ENCODE results near the gene USP14.

Gene USP14

DNA sequence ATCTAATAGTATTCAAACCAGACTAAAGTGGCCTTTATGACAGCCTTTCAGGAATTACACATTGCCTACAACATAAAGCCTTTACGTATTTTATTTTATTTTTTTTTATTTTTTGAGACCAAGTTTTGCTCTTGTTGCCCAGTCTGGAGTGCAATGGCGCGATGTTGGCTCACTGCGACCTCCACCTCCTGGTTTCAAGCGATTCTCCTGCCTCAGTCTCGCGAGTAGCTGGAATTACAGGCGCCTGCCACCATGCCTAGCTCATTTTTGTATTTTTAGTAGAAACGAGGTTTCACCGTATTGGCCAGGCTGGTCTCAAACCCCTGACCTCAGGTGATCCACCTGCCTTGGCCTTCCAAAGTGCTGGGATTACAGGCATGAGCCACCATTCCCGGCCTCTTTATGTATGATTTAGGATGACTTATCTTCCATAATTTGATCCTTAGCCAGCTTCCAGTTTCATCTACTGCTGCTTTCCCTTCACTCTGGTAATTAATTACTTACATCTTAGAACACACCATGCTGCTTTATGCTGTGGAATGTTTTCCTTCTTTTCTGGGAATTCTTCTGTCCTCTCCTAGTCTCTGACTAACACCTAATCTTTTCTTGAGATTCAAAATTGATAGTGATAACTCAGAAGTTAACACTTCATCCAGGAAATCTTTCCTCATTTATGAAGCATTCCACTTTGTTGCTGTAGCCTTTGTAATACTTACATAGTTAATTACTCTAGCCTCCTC is 2.6 kb downstream of the USP14 start:
- DNase-seq, result no peak

DNA sequence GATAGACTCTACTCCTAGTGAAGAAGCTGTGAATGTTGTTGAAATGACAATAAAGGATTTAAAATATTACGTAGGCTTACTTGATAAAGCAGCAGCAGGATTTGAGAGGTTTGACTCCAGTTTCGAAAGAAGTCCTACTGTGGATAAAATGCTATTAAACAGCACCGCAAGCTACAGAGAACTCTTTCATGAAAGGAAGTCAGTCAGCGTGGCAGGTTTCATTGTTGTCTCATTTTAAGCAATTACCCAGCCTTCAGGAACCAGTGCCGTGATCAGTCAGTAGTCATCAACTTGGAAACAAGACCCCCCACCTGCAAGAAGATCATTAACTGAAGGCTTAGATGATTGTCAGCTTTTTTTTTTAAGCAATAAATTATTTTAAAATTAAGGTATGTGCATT is 14.0 kb downstream of the USP14 start:
- DNase-seq, result no peak

DNA sequence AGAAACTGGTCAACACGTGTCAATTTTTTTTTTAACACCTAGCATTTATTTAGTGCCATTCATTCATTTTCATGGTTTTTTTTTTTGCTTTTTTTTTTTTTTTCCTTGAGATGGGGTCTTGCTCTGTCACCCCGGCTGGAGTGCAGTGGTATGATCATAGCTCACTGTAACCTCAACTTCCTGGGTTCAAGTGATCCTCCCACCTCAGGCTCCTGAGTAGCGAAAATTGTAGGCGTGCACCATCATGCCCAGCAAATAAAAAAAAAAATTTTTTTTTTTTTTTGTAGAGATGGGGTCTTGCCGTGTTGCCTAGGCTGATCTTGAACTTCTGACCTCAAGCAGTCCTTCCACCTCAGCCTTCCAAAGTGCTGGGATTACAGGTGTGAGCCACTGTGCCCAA is 21.1 kb downstream of the USP14 start:
- no peak for DNase-seq

DNA sequence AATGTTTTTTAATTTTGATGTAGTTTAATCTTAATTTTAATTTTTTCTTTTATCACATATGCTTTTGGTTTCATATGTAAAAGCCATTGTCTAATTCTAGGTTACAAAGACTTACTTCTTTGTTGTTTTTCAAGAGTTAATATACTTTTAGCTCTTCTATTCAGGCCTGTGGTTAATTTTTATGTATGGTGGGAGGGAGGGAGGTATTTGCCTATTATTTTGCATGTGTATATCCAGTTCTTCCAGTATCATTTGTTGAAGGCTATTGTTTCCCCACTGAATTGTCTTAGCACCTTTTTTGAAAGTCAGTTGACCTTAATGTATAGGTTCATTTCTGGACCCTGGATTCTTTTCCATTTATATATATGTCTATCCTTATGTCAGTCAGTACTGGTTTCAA is 23.4 kb downstream of the USP14 start:
- no peak for DNase-seq

DNA sequence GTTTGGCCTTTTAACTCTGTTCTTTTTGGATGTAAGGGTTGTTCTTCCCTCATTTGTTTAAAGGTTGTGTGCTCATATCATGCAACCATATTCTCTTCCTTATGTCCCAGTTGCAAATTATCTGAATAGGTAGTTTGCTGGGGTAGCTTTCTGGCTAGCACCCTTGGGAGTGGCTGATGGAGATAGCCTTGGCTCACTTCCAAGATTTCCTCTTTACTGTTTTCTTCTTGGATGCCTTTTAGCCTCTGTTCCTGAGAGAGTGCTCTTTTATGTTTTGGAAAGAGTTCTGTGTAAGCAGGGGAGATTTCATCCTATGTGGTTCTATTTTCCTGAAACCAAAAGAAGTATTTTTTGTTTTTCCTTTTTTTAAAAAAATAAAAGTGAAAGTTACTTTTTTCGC is 25.4 kb downstream of the USP14 start:
- DNase-seq, result no peak

DNA sequence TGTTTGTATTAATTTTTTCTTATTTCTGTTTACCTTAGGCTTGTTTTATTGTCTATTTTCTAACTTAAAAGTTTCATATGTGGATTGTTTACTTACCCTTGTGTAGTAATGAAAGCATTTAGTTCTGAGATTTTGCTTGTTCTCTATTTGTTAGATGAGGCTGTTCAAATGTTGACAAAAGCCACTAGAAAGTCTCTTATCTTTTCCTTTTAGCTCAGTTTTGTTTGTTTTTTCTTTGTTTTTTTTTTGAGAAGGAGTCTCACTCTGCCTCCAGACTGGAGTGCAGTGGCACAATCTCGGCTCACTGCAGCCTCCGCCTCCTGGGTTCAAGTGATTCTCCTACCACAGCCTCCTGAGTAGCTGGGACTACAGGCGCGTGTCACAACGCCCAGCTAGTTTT is 30.9 kb downstream of the USP14 start:
- no peak for DNase-seq

DNA sequence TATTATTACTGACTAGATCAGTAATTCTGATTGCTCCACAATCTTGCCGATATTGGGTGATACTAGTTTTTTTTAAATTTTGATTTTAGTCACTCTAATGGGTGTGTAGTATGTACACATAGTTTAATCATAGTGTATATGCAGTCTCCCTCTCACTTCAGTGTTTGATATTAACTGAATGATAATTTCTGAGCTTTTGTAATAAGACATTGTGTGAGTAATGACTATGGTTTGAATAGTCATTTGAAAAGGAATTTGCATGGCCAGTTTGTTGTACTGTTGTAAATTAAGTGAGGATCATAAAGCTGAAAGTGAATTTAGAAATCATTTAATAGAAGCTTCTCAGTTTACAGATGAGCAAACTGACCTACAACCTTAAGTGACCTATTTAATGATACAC is 33.4 kb downstream of the USP14 start:
- DNase-seq, result no peak

DNA sequence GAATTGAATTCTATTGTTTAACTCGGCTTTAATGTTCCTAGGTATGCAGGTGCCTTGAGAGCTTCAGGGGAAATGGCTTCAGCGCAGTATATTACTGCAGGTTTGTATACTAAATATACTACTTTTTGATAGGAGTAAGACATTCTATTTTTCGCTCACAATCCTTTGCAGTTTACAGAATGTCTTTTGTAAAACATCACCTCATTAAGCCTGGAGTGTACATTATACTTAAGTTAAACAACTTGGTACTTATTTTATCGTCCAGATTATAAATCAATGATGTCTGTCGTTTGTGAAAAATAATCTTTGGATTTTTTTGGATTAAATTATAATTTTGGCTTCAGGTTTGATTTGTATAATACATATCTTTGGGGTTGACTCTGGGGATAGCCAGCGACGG is 34.4 kb downstream of the USP14 start:
- no peak for DNase-seq

DNA sequence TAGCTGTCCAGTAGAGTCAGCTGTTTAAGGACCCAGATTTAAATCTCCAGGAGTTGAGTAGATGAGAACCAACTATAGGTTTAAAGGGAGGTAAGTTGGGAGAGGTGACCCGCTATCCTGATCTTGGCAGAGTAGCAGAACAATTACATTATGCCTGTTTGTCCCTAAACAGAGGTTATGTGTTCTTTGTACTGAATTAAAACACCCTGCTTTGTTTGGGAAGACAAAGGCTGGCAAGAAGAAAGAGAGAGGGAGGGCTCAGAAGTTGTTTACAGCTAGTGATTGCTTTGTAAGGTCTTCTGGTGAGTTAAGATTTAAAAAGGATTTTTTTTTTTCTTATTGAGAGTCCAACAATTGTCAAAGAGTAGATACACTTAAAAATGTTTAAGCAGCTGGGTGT is 37.3 kb downstream of the USP14 start:
- no peak for DNase-seq

DNA sequence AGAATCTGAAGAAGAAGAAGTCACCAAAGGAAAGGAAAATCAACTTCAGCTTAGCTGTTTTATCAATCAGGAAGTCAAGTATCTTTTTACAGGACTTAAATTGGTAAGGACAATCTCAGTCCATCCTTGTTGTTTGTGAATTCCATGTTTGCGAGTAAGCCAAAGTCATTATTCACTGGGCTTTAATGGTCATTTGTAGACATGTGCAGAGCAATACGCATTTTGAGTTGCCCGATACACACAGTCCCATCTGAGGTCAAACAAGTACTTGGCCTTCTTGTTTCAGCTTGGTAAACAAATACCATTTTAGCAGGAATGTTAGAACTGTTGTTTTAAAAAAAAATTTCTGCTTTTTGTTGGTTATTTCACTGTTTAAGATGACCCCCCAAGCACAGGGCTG is 40.9 kb downstream of the USP14 start:
- no peak for DNase-seq

DNA sequence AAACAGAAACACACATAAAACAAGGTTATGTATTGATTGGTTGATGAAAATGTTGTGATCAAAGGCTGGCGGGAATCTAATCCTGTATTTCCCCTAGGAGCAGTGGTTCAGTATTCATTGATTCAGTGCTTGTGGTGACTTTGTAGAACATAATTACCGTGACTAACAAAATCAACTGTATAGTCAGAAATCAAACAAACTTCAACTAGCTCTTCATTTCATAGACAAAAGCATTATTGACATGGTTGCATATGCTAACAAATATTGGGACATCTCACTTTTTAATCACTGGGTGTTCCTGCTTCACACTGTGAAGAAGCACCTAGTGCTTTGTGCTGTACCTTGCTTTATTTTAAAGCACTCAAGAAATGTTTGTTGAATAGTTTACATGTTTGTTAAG is 41.4 kb downstream of the USP14 start:
- DNase-seq, result no peak

DNA sequence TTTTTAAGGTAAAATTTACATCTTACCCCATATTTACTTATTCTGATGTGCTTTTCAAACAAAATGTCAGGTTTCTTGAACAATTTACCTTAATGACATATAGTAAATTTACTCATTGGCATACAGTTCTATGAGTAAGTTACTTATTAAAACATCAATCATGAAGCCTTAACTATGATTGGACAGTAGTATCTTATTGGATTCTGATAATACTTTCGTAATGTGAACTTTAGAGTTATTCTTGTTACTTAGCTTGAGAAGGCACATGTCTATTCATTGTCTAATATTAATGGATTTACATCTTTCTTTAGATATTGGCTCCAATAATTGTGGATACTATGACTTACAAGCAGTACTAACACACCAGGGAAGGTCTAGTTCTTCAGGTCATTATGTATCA is 51.7 kb downstream of the USP14 start:
- DNase-seq, result no peak

DNA sequence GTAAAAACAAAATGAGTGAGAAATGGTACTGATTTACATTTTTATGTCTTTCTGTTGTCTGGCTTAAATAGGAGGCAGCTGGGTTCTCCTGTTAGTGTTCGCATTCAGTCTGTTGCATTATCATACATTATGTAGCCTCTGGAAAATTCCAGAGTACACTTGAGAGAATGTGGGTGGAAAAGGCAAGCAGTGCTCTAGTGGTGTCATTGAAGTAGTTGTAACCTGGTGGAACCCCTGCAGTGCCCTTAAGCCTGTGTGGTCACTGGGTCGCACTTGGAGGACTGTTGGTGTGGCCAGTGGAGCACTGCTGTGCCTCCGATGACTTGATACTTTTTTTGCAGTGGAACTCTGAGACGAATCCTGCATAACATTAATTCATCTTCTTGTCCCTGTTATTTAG is 52.4 kb downstream of the USP14 start:
- no peak for DNase-seq

DNA sequence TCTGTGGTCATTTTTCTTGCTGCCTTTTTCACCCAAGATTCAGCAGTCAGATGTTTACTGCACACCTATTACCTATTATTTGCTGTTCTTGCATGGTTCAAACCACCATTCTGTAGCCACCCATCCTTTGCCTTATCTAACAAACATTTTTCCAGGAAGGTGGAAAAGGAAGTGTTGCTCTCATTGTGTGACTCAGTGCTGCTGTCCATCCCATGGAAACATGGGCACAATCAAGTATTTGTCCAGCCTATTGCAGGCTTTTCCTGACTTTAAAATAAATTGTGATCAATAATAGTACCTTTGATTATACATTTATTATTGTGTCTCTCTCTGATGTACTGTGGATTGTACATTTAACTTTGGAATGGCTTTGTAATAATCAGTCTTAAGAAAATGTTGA is 53.2 kb downstream of the USP14 start:
- no peak for DNase-seq

DNA sequence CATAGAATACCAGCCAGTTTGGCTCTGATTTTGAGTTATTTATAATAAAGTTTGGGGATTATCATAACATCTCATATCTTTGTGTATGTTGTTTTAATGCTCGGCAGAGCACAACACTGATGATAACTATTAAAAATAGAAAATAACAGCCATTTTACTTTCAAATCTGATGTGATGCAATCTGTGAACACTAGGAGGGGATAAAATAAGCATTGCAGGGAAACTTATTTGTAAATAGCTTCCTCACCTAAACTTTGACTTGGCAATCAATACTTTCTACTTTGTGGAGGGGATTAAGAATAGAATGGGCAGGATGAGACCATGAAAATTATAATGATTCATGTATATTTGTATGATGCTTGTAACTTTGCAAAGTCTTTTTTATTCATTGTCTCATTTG is 54.4 kb downstream of the USP14 start:
- DNase-seq, result no peak

DNA sequence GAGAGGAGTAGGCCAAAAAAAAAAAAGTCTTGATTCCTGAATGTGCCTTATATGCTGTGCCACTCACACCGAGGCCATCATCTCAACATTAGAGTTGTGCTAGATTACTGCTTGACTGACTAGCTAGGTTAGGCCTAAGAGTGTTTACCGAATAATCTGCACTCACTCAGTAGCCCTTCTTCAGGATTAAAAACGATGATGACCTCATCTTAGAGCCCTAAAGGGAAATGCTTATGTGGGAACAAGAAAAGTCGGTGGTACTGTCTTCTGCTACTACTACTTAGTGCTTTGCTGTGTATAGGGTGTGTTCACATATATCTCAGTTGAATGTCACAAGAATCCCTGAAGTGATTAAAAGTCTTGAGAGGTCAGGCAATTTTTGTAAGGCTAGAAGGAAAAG is 55.1 kb downstream of the USP14 start:
- DNase-seq, result no peak

DNA sequence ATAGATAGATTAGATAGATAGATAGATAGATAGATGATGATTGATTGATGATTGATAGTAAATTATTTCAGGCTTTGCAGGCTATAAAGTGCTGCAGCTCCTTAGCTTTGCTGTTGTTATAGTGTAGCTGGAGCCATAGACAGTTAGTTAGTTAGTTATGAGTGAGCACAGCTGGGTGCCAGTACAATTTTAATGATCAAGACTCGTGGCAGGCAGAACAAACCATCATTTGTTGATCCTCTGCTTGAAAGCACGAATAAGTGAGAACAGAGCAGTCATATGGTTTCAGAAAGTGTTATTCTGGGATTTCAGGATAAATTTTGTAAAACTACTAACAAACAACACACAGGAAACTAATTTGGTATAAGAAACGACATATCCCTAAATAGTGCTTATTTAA is 55.6 kb downstream of the USP14 start:
- DNase-seq, result no peak

DNA sequence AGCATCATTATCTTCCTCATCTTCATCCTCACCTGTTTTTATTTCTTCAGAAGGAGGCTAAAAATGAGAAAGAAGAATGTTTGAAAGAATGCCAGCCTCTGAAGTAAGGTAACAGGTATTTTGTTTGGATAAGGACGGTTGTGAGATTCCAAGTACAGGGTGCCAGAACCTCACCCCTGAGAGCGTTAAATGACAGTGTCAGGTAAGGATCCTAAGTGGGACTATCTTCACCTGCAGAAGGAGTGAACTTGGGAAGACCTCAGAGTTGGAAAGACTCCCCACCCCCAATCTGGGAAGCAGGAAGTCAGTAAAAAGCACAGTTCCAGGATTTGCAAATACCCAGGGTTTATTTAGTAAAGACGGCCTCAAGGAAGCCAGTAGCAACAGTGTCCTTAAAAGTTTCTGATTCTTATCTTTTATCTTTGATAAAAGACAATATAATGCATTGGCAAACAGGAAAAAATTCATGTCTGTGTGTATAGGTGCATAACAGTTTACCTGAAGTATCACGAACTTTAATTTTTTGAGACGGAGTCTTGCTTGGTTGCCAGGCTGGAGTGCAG is 57.2 kb downstream of the USP14 start:
- no peak for DNase-seq

DNA sequence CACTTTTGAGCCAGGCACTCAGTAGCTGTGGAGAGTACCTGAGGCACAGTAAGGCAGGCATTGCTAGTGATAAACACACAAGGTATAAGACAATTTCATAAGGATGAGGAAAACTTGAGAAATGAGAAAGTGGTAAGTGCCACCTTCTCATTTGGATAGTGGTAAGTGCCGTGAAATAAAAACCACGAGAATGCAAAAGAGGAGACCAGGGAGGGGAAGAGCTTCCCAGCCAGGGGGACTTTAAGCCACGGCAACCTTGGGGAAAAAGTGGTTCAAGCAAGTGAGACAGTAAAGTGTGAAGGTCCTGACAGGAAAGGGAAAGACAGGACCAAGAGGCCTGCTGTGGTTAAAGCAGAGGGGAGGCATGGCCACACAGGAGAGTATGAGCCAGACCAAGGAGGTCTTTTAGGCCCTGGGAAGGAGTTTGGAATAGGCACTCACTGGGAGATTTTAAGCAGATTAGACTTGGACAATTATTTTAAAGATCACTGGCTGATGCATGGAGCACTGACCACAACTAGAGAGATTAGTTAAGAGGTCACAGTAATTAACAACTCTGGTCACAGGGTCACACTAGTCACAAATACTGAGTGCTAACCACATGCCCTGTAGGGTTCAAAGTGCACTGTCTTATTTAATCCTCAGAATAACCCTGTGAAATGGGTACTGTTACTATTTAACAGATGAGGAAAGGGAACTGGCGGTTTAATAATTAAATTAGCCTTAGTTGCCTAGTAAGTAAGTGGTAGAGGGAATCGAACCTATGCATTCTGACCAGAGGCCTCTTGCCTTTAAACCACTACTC is 59.4 kb downstream of the USP14 start:
- no peak for DNase-seq

DNA sequence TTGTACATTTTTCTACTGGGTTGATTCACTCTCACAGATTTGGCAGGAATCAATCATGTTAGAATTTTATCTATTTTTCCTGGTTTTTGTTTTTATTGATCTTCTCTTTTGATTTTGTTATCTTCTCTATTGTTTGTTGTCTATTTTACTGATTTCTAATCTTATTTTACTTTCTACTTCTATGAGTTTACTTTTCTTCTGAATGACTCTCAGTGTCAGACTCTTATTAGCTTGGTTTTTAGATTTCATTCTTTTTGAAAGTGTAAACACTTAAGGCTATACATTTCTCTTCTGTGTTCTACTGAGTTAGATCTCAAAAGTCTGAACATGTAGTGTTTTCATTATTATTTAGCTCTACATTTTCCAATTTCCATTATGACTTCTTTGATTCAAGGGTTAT is 62.4 kb downstream of the USP14 start:
- no peak for DNase-seq

DNA sequence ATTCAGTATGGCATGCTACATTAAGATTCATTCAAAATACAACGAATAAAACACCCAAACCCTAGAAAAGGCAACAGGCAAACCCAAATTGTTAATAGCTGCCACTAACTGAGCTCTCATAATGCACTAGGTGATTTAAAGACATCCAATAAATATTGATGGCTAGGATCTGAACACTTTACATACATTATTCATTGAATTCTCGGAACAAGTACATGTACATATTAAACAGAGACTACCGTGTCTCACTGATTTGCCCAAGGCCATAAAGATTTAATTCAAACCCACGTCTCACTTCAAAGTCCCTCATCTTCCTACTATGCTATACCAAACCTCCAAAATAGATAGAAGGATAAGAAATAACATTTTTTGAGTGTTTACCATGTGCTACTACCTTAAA is 67.4 kb downstream of the USP14 start:
- no peak for DNase-seq

DNA sequence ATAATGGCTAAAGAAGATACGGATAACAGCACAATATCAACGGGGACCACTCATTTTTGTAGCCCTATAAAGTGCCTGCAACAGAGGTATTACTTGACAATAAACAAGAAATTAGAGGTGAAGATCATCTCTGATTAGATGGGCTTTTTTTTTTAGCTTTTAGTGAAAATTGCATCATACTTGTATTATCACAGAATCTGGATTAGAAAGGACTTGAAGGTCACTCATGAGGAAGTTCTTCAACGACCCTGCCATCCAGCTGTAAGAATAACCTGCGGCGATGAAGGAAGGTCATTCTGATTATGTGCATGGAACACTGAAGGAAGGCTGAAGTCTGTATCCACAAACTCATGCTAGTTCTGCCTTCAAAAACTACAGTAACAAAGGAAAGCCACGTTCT is 69.0 kb downstream of the USP14 start:
- DNase-seq, result no peak

DNA sequence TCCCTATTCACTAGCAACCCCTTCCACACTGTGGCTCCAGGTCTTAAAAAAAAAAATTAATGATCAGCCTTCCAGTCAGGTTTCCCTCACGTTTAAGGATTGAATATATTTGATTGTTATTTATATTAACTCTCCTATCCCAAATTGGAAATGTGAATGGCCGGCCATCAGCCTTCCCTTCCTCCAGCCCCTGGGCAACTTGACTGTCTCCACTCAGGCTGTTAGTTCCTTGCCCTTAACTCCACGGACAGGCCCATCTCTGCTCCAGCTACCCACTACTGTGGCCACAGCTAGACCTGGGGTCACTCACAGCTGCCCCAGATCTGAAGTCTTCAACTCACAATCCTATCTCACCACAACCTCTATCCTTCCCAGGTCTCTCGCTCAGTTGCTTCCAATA is 69.5 kb downstream of the USP14 start:
- DNase-seq, result no peak

DNA sequence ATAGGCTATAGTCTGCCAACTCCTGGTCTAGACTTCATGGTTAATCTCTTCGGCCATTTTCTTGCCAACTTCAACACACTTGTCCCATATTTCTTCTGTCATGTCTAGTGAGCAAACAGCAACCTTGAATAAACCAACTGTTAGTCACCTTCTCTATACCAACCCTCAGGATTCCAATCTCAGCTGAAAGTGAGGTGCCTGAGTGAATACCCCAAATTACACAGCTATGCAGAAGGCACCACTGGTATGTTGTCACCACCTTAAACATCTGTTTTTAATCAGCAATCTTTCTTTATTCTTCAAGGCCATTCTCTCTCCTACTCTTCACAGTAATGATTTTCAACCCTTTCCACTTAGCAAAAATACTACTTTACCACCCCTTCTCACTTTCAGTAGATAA is 70.2 kb downstream of the USP14 start:
- no peak for DNase-seq

DNA sequence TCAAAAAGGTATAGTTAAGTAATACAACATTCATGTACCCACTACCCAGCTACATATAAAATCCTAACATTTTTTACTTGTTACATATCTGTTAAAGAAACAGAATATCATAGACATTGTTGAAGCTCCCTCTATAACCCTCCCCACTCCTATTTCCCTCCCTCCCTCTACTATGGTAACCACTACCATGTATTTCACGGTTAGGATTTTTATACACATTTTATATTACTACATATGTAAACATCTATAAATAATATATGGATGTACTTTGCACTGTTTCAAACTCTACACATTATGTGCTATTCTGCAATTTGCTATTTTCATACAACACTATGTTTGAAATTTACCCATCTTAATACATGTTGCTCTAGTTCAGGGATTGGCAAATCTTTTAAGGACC is 73.2 kb downstream of the USP14 start:
- DNase-seq, result no peak

All from stimulated activated CD4-positive, alpha-beta T cell treated with anti-CD3 and anti-CD28 coated beads, Interleukin-15, amount 100 ng/mL, for 24 hours (primary cell).